Ovary (tissue), 9 donors: ENCODE data around the gene OTUD3. TPM values are rescaled to one million over a fixed set of nuclear protein-coding genes. Genes with fewer than 3 reads are reported as not detected.
"Not testable (repeated sequence)": the region's sequence is repeated elsewhere in the genome, so short reads cannot be mapped to it uniquely, and the experiment has no call there.

ENCODE experiments used
- DNase-seq, 5 donors: peaks; one replicate each; pipeline ENCODE4 v3.0.0-alpha.2; 2019 to 2020
- H3K27ac ChIP-seq, 2 donors: fragments of 200-600 bp; one replicate each; pipeline versions ENCODE4 v1.5.1 to v1.8.0; 2019 to 2022
- H3K27me3 ChIP-seq: fragments of 200-600 bp; one replicate; pipeline ENCODE4 v1.8.0; 2022
- H3K36me3 ChIP-seq: fragments of 200-600 bp; sonication (generic); one replicate; pipeline ENCODE4 v1.5.1; 2019
- H3K4me1 ChIP-seq: one replicate; pipeline ENCODE4 v1.8.1; 2013; ENCODE audit warnings: mild to moderate bottlenecking, moderate library complexity; ENCODE audit not compliant: insufficient read depth
- H3K4me3 ChIP-seq: fragments of 200-600 bp; sonication (generic); one replicate; pipeline ENCODE4 v1.5.1; 2017
- H3K9me3 ChIP-seq, 2 donors: fragments of 200-600 bp in 1 of 2; sonication (generic) in 1 of 2; one replicate each; pipeline versions ENCODE4 v1.5.1 to v1.8.1; 2013 to 2019; ENCODE audit warnings: mild to moderate bottlenecking in 1 of 2, moderate library complexity in 1 of 2
- CTCF ChIP-seq, 3 donors: fragments of 450-650 bp in 2 of 3; fragments of 200-600 bp in 1 of 3; IDR thresholded peaks; one replicate each; pipeline versions ENCODE4 v1.5.1 to v1.8.0; 2016 to 2022; ENCODE audit warnings: antibody characterized with exemption in 3 of 3, mild to moderate bottlenecking in 1 of 3
- EP300 ChIP-seq: sonication (generic); formaldehyde crosslinking; IDR thresholded peaks from one replicate; pipeline ENCODE4 v1.6.1; 2017; ENCODE audit warnings: antibody characterized with exemption
- POLR2A ChIP-seq: fragments of 450-650 bp; IDR thresholded peaks from one replicate; pipeline ENCODE4 v1.6.1; 2017; ENCODE audit warnings: antibody characterized with exemption, mild to moderate bottlenecking, moderate library complexity
- WGBS, 3 donors: extraction: QIAGEN DNeasy Blood & Tissue Kit in 1 of 3; methylation state at CpG; one replicate each; pipeline versions ENCODE4 v1.1.5 to v1.1.7; 2013 to 2017; 5-methylcytosine and 5-hydroxymethylcytosine counted together
- intact Hi-C, 4 donors: fragments of 100-400 bp; cut with DNase I; formaldehyde crosslinking; loops; one replicate each; pipeline versions ENCODE4 v1.11.0 to v1.15.1; 2022 to 2023
- polyA plus RNA-seq, 2 donors: library from polyadenylated mRNA; stranded (reverse); fragments of 200-250 nt in 1 of 2; fragments of 350-450 nt in 1 of 2; fragmentation: Illumina TruSeq in 1 of 2; extraction: RNeasy Lipid Tissue Mini Kit (QIAGEN cat#74804) in 1 of 2; gene quantifications; one replicate each; pipeline ENCODE4 v1.2.3, GENCODE V29; 2013 to 2014
- total RNA-seq, 7 donors: library from RNA; depleted of rRNA in 2 of 7; stranded (reverse); fragments of >200 nt in 2 of 7; fragmentation: NEBNext Ultra II Directional in 3 of 7; extraction: Animal tissue kit (Norgen Biotek cat#: 25700) in 3 of 7; gene quantifications; one replicate each; pipeline versions ENCODE4 v1.1.0 to v1.2.4, GENCODE V29; 2016 to 2023
- donor health status: DM: no; HTN: no; CAD: no; lungs with moderate emphysema.
- donor health status: DM: no; HTN: no; CAD: no.
- donor health status: Bipolar disorder and iron deficiency.
- donor health status: DM: yes; HTN: yes; CAD: no.
- donor health status: DM: no; HTN: no; CAD: no.
- donor health status: DM: yes; HTN: yes; CAD: no.

Gene OTUD3
- total and polyA plus RNA-seq, 9 donors: 3.0 to 19.7 (median 9.4) TPM

- peaks cover 8% of the 10 kb centered on the region for H3K4me1 ChIP-seq
- no peaks in the 10 kb centered on the region for H3K36me3 ChIP-seq
- intact Hi-C loops: no loop called here
- WGBS, 3 donors: 84 to 88% (median 86%) methylated on average over 4 of the region's 4 CpGs
- H3K27ac ChIP-seq: no peak overlapping the region
- DNase-seq: no peak
- no peaks in the 10 kb centered on the region for H3K9me3 ChIP-seq
- H3K4me3 ChIP-seq: no peak overlapping the region
- H3K27me3 ChIP-seq: no peaks in the 10 kb centered on the region
- TF ChIP-seq EP300 (no peak), POLR2A (no peak), CTCF (IDR thresholded peaks at IDR 0.05) (no peak)
Measured at GRCh38 chr1:19879227-19879626, 3.0 kb upstream of the OTUD3 start.

GRCh38 chr1:19879661-19880060 is 2.5 kb upstream of the OTUD3 start:
- Histone ChIP-seq H3K27ac (no peak overlapping the region), H3K9me3 (no peaks in the 10 kb centered on the region), H3K36me3 (no peaks in the 10 kb centered on the region), H3K4me1 (peaks cover 8% of the 10 kb centered on the region), H3K27me3 (no peaks in the 10 kb centered on the region), H3K4me3 (no peak overlapping the region)
- TF ChIP-seq POLR2A: no peak
- no peak for TF ChIP-seq EP300
- TF ChIP-seq CTCF (IDR thresholded peaks at IDR 0.05): no peak
- WGBS, 3 donors: 72 to 84% (median 82%) methylated on average over 4 of the region's 4 CpGs
- intact Hi-C loops: loop anchor here in 1 of 4 donors (5.0 kb wide), 1 partner anchor 82 kb away; the partner anchor contains the start of gene TMCO4
- no peak for DNase-seq

GRCh38 chr1:19880841-19881240 is 1.4 kb upstream of the OTUD3 start:
- DNase-seq, H3K27ac ChIP-seq, H3K4me1 ChIP-seq, H3K4me3 ChIP-seq, H3K36me3 ChIP-seq, H3K27me3 ChIP-seq, H3K9me3 ChIP-seq: not testable (repeated sequence)
- intact Hi-C loops: loop anchor here in 1 of 4 donors (5.0 kb wide), 1 partner anchor 84 kb away; the partner anchor contains the start of gene TMCO4
- whole genome bisulfite sequencing, 3 donors: 81 to 84% (median 83%) methylated on average over 5 of the region's 5 CpGs

GRCh38 chr1:19884312-19884711 is 2.1 kb downstream of the OTUD3 start:
- no peak overlapping the region for H3K27ac ChIP-seq
- 85 to 88% (median 85%) methylated on average over 2 of the region's 2 CpGs for WGBS, 3 donors
- H3K4me1 ChIP-seq: peaks cover 11% of the 10 kb centered on the region
- H3K36me3 ChIP-seq: no peaks in the 10 kb centered on the region
- TF ChIP-seq POLR2A (no peak), CTCF (IDR thresholded peaks at IDR 0.05) (no peak), EP300 (no peak)
- no peaks in the 10 kb centered on the region for H3K9me3 ChIP-seq
- DNase-seq: no peak
- intact Hi-C loops: loop anchor here in 1 of 4 donors (5.0 kb wide), 1 partner anchor 87 kb away; the partner anchor contains the start of gene TMCO4
- H3K4me3 ChIP-seq: no peak overlapping the region
- no peaks in the 10 kb centered on the region for H3K27me3 ChIP-seq

- Histone ChIP-seq H3K4me1 (peaks cover 11% of the 10 kb centered on the region), H3K27me3 (no peaks in the 10 kb centered on the region), H3K4me3 (no peak overlapping the region), H3K27ac (no peak overlapping the region), H3K36me3 (no peaks in the 10 kb centered on the region), H3K9me3 (no peaks in the 10 kb centered on the region)
- 82 to 92% (median 86%) methylated on average over 2 of the region's 2 CpGs for WGBS, 3 donors
- DNase-seq: no peak
- no peak for TF ChIP-seq EP300
- TF ChIP-seq CTCF (IDR thresholded peaks at IDR 0.05): no peak
- no peak for TF ChIP-seq POLR2A
- intact Hi-C loops: no loop called here
Measured at GRCh38 chr1:19885821-19886220, 3.6 kb downstream of the OTUD3 start.
